Type B pancreatic cell (in vitro differentiated cells): Measurements from ENCODE around the gene HIVEP3. TPM values are rescaled to one million over a fixed set of nuclear protein-coding genes. Genes with fewer than 3 reads are reported as not detected.

Source experiments
- DNase-seq: peaks from one replicate; pipeline ENCODE4 v3.0.0; 2021; ENCODE audit warnings: mixed read lengths; ENCODE audit not compliant: unreplicated experiment; ENCODE audit errors: extremely low spot score
- H3K27ac Mint-ChIP-seq: 2 replicates; pipeline ENCODE4 v1.8.0; 2021; ENCODE audit warnings: mild to moderate bottlenecking, mixed read lengths
- H3K27me3 Mint-ChIP-seq: 2 replicates; pipeline ENCODE4 v1.8.0; 2021; ENCODE audit warnings: mixed read lengths
- H3K36me3 Mint-ChIP-seq: 2 replicates; pipeline ENCODE4 v1.8.0; 2021; ENCODE audit warnings: mixed read lengths
- H3K4me1 Mint-ChIP-seq: one replicate; pipeline ENCODE4 v1.8.0; 2021; ENCODE audit warnings: mixed read lengths; ENCODE audit not compliant: unreplicated experiment
- H3K4me3 Mint-ChIP-seq: 2 replicates; pipeline ENCODE4 v1.8.0; 2021; ENCODE audit warnings: mild to moderate bottlenecking, mixed read lengths
- H3K9me3 Mint-ChIP-seq: 2 replicates; pipeline ENCODE4 v1.8.0; 2021; ENCODE audit warnings: mixed read lengths
- total RNA-seq: library from RNA; stranded (reverse); gene quantifications from 2 replicates; pipeline ENCODE4 v1.2.1, GENCODE V29; 2021; ENCODE audit warnings: low replicate concordance
- TF ChIP-seq, protein P1 (sequence below): fragments of 200-600 bp; sonication (generic); conservative IDR thresholded peaks from 2 replicates; pipeline ENCODE4 v1.5.0; 2021; ENCODE audit warnings: antibody characterized with exemption, mild to moderate bottlenecking

HIVEP3 gene
- total RNA-seq, 1 donor from 2014 or later, result 9.2 TPM

DNA sequence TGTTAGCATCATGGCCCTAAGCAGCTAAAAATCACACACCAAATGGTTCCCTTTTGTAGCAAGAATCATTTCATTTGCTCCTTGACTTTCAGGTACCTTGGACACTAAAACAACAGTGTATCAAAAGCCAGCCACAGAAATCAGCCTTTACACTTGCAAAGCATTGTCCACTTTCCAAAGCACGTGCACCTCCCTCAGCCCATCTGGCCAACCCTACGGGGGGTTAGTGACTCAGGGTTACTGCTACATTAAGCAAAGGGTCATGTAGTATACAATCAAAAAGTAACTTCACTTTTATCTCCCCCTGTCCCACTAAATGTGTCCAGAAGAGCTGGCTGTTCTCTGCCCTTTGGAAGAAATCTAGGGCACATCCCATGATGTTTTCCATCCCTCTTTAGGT, 149.7 kb downstream of the HIVEP3 start:
- Mint-ChIP-seq H3K9me3 (peaks cover 5% of the 10 kb centered on the region), H3K4me3 (no peak overlapping the region), H3K4me1 (peaks cover 21% of the 10 kb centered on the region), H3K36me3 (peaks cover 4% of the 10 kb centered on the region), H3K27me3 (peaks cover 21% of the 10 kb centered on the region), H3K27ac (no peak overlapping the region)
- TF ChIP-seq, protein P1, sequence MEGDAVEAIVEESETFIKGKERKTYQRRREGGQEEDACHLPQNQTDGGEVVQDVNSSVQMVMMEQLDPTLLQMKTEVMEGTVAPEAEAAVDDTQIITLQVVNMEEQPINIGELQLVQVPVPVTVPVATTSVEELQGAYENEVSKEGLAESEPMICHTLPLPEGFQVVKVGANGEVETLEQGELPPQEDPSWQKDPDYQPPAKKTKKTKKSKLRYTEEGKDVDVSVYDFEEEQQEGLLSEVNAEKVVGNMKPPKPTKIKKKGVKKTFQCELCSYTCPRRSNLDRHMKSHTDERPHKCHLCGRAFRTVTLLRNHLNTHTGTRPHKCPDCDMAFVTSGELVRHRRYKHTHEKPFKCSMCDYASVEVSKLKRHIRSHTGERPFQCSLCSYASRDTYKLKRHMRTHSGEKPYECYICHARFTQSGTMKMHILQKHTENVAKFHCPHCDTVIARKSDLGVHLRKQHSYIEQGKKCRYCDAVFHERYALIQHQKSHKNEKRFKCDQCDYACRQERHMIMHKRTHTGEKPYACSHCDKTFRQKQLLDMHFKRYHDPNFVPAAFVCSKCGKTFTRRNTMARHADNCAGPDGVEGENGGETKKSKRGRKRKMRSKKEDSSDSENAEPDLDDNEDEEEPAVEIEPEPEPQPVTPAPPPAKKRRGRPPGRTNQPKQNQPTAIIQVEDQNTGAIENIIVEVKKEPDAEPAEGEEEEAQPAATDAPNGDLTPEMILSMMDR, result no peak
- DNase-seq, result no peak

DNA sequence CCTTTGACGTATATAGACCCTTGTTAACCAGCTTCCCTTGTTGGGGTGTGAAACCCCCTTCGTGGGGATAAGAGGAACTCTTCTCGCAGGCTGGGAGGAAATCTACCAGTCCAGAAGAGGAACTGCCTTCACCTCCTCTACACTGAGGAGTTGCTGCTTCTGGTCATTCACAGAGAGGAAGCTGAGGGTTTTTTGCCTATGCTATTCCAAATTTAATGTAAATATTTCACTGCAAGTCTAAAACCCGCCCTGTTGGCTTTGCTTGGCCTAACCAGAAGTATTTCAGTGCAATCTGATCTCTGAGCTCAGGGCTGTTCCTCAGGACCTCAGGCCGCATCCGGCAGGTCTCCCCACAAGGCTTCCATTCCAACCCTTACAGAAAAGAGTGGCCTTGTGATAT, 150.1 kb downstream of the HIVEP3 start:
- Mint-ChIP-seq H3K4me1 (peaks cover 23% of the 10 kb centered on the region), H3K4me3 (no peak overlapping the region), H3K27ac (no peak overlapping the region), H3K36me3 (peaks cover 4% of the 10 kb centered on the region), H3K27me3 (peaks cover 25% of the 10 kb centered on the region), H3K9me3 (peaks cover 5% of the 10 kb centered on the region)
- TF ChIP-seq, protein P1, result no peak
- no peak for DNase-seq

DNA sequence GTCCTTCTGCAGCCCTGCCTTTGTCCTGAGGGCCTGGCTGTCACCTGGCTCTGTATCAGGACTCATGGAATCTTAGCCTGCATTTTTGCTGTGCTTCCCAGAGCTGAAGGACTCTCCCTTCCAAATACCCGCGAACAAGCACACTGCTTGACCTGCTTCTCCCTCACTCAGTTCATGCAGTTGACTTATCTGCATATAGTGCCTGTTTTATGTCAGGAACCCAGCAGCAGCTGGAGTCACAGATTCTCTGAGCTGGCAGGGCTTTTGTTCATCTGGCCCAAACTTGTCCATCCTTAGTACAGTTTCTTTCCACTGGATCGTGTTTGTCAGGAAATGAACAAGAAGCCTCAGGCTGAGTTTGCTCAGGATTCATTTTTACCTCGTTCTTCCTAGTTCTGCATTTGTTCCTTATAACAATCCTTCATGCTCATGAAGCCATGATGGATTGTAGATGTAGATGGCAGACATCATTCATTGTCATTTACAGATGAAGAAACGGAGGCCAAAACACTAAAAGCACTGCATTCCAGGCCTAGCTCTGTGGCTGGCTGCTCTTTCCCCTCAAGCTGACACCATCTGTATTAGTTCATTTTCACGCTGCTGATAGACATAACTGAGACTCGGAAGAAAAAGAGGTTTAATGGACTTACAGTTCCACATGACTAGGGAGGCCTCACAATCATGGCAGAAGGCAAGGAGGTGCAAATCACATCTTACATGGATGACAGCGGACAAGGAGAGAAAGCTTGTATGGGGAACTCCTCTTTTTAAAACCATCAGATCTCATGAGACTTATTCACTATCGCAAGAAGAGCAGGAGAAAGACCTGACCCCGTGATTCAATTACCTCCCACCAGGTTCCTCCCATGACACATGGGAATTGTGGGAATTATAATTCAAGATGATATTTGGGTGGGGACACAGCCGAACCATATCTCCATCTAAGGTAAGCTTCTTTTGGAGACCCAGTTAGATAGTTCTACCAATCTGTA, 150.9 kb downstream of the HIVEP3 start:
- DNase-seq, result no peak
- TF ChIP-seq, protein P1, result no peak
- Mint-ChIP-seq H3K36me3 (peaks cover 4% of the 10 kb centered on the region), H3K27me3 (peaks cover 30% of the 10 kb centered on the region), H3K4me1 (peaks cover 23% of the 10 kb centered on the region), H3K9me3 (peaks cover 5% of the 10 kb centered on the region), H3K27ac (no peak overlapping the region), H3K4me3 (no peak overlapping the region)

GRCh38 chr1:41766546-41766945, 152.2 kb downstream of the HIVEP3 start:
- TF ChIP-seq, protein P1, result no peak
- Mint-ChIP-seq H3K4me3 (no peak overlapping the region), H3K4me1 (peaks cover 23% of the 10 kb centered on the region), H3K9me3 (peaks cover 5% of the 10 kb centered on the region), H3K27ac (no peak overlapping the region), H3K36me3 (peaks cover 4% of the 10 kb centered on the region), H3K27me3 (peaks cover 30% of the 10 kb centered on the region)
- DNase-seq, result no peak

DNA sequence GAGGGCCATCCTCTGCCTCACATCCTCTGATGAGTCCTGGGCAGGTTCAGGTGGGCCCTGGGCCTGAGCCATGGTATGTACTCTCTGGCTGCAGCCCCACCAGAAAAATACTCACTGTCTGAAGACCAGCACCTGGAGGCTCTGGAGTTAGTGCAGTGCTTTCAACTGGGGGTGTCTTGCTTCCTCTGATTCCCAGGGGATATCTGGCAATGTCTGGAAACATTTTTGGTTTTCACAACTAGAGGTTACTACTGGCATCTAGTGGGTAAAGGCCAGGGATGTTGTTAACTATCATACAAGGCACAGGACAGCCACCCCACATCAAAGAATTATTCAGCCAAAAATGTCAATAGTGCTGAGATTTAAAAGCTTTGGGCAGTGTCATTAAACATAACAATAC, 152.7 kb downstream of the HIVEP3 start:
- Mint-ChIP-seq H3K27ac (no peak overlapping the region), H3K4me1 (peaks cover 23% of the 10 kb centered on the region), H3K4me3 (no peak overlapping the region), H3K9me3 (peaks cover 5% of the 10 kb centered on the region), H3K27me3 (peaks cover 32% of the 10 kb centered on the region), H3K36me3 (peaks cover 4% of the 10 kb centered on the region)
- TF ChIP-seq, protein P1, result no peak
- no peak for DNase-seq
